SH-SY5Y (cell line): ENCODE measurements around the gene FLNB.

ENCODE experiments used
- GATA2 ChIP-seq: IDR thresholded peaks from 2 replicates; pipeline ENCODE4 v1.6.1; 2011; ENCODE audit warnings: mild to moderate bottlenecking, low read depth, low read length
- GATA3 ChIP-seq: IDR thresholded peaks from 2 replicates; pipeline ENCODE4 v1.6.1; 2011; ENCODE audit warnings: low read depth, mild to moderate bottlenecking, low read length, moderate library complexity

- TF ChIP-seq GATA3 = no peak
- TF ChIP-seq GATA2 = no peak
These were observed 197.8 kb downstream of the FLNB start for GRCh38 chr3:58205981-58206380.
